GM18520 (cell line): Measurements from ENCODE around the gene TRIM38.
"Not testable (repeated sequence)": the region's sequence is repeated elsewhere in the genome, so short reads cannot be mapped to it uniquely, and the experiment has no call there.

Source experiments
- ATAC-seq: cut with Tn5 transposase; IDR thresholded peaks from one replicate; pipeline ENCODE4 v1.9.1; 2021; ENCODE audit not compliant: unreplicated experiment

TRIM38 gene

GRCh38 chr6:26000366-26001144, 38.0 kb downstream of the TRIM38 start:
- ATAC-seq = no peak

DNA sequence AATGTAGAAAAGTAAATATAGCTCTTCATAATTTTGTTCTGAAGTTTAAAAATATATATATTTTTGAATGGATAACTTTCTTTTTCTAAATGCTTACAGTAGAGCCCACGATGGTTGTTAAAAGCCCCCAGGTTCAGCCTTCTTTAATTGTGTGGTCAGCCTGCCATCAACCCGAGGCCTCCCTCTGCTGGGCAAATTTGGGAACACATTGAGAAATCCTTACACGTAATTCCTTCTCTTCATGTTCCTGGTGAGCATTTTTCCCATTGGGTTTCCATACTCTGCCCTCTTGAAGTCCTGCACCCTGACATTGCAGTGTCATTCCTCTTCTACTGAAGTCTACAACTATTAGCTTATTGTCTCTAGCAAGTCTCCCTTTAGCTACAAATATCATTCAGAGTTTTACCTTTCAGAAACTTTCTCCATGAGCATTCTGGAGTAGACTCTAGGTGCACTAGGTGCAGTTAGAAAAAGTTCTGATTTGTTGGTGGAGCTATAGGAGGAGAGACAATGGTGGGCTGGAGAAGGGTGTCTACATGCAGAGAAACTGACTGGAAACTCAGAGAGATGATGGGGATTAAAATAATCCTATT, 40.6 kb downstream of the TRIM38 start:
- no peak for ATAC-seq

- ATAC-seq = no peak
Observed at GRCh38 chr6:26006086-26006939, 43.7 kb downstream of the TRIM38 start.

DNA sequence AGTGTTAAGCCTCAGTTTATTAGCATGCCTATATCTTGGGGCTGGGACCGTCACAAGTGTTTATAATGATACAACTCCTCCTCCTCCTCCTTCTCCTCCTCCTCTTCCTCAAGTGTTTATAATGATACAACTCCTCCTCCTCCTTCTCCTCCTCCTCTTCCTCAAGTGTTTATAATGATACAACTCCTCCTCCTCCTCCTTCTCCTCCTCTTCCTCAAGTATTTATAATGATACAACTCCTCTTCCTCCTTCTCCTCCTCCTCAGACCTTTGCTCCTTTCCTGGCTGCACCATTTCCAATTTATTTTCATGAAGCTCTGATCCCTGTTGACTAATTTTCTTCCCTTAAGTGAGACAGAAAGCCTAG, 44.3 kb downstream of the TRIM38 start:
- not testable (repeated sequence) for ATAC-seq

DNA sequence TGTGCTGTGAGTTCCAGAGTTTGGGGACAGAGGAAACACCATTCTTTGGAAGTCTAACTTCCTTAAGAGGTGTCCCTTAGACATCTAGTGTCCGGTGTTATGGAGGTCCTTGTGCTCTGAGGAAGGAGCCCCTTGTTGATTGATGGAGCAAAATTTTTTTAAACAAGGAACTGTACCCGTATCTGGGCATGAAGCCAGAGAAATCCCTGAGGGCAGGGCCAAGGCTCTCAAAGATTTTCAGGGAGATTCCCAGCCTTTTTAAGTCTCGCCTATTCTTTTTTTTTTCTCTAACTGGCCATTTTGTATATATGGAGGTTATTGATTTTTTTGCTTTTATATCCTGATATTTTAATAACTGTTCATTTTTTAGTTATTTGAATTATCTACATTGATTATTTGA, 45.9 kb downstream of the TRIM38 start:
- ATAC-seq = no peak

GRCh38 chr6:26009817-26010216, 47.2 kb downstream of the TRIM38 start:
- no peak for ATAC-seq

GRCh38 chr6:26012061-26012460, 49.5 kb downstream of the TRIM38 start:
- ATAC-seq = no peak

DNA sequence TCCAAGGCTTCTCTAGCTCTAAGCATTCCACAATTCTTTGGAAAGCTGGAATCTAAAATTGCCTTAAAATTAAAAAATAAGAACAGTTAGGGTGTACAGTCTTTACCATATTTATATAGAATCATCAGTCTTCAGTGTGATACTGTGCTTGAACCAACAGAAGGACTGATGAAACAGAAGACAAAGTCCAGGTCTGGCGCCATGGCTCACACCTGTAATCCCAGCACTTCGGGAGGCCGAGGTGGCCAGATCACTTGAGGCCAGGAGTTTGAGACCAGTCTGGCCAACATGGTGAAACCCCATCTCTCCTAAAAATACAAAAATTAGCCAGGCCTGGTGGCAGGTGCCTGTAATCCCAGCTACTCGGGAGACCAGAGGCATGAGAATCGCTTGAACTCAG, 51.8 kb downstream of the TRIM38 start:
- not testable (repeated sequence) for ATAC-seq

DNA sequence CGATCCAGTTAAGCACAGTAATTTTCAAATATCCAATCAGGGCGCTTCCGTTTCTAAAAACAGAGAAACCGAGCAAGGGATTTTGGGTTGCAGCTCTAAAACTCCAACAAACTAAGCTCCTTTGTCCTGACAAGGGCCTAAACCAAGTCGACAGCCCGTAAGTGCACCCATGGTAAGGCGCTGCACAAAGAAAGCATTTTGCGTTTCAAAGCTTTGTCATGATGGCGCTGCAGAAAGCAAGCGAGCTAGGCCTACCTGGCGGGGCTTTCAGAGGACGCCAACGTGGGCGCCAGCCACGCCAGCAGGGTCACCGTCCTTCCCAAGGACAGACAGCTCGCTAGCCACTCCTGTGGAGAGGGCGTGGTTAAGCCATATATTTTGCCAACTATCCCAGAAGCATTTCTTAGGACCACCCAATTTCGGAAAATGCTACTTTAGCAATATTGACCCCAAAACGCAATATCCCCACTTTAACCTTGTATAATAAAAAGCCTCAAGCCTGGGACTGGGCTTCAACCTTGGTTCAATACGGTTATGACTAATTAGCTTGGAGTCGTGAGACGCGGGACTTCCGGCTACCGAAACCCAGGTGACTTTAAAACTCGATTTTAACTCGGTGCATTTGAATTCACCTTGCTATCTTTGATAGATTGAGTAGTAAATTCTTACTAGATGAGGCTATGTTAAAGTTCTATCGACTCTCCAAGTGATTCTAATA, 53.8 kb downstream of the TRIM38 start:
- ATAC-seq = no peak

DNA sequence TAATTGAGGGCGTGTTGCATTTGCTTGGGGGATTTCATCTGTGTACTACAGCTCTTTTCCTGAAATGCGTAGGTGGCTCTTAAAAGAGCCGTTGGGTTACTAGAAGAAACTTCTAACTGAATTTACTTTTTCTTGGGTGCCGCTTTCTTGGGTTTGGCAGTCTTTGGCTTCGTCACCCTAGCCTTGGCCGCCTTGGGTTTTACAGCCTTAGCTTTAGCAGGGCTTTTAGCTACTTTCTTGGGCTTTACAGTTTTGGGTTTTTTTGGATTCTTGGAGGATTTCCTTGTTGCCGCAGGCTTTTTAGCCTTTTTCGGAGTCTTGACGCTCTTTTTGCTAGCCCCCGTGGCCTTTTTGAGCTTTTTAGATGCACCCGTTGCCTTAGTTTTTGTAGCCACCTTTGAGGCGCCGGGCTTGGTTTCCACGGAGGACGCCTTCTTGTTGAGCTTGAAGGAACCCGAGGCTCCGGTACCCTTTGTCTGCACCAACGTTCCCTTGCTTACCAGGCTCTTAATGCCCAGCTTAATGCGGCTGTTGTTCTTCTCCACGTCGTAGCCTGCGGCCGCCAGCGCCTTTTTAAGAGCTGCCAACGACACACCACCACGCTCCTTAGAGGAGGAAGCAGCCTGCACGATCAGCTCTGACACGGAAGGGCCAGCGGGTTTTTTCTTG, 54.5 kb downstream of the TRIM38 start:
- ATAC-seq = no peak

- no peak for ATAC-seq
Observed at GRCh38 chr6:26017632-26017966, 55.0 kb downstream of the TRIM38 start.

- no peak for ATAC-seq
Observed at GRCh38 chr6:26019261-26019830, 56.7 kb downstream of the TRIM38 start.

DNA sequence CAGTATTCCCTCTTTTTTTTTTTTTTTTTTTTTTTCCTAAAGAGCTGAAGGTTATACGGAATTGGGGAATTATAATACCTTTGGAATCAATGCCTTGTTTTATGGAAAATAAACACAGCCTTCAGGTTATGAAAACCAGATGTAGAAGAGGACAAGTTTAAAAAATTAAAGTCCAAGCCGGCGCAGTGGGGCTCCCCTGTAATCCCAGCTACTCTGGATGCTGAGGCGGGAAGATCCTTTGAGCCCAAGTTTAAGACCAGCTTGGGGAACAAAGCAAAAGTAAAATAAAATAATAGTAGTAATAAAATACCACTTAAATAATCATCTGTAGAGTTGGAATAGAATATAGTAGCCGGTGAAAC, 57.3 kb downstream of the TRIM38 start:
- no peak for ATAC-seq

- peak; percentile 31 for ATAC-seq
Observed at GRCh38 chr6:26020329-26021000, 57.9 kb downstream of the TRIM38 start.

DNA sequence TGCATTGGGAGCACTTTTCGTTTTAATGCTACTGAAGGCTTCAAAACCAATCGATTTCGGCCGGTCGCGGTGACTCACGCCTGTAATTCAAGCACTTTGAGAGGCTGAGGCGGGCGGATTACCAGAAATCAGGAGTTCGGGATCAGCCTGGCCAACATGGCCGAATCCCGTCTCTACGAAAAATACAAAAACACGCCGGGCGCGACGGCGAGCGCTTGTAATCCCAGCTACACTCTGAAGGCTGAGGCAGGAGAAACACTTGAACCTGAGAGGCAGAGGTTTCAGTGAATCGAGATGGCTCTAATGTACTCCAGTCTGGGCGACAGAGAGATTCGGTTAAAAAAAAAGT, 58.4 kb downstream of the TRIM38 start:
- ATAC-seq = no peak

- peak; percentile 28 for ATAC-seq
Observed at GRCh38 chr6:26021350-26022131, 58.9 kb downstream of the TRIM38 start.

DNA sequence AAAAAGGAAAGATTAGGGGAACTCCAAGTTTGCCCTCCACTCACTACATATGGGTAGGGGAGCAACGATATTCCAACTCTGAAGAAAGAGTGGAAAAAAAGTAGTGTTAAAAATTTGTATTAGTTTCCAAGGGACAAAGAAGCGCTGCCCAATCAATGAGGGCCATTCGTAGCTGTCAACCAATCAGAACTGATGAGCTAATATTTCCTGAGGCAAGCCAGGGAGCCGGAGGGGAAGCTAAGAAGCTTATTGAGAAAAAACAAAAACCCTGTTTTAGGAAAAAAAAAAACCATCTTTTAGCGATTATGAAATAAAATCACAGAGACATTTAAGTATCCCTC, 59.5 kb downstream of the TRIM38 start:
- no peak for ATAC-seq

DNA sequence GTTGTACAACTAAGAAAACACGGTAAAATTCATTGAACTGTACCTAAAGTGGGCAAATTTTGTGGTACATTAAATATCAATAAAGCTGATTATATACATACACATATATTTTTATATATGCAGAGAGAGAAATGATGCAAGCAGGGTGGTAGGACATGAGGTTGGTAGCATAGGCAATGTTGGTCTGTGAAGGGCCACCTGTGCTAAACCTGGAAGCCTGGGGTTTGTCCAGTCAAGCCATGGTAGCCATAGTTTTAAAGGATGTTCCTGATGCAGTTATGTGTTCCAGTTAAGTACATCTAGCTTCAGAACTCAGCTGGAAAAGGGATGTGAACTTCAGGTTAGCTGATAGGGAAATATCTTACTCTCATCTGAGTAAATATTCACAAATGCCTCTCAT, 60.1 kb downstream of the TRIM38 start:
- no peak for ATAC-seq

- ATAC-seq = no peak
Observed at GRCh38 chr6:26024651-26025046, 62.0 kb downstream of the TRIM38 start.
